HG03175 (cell line): Measurements from ENCODE around the gene S1PR5.
A peak's percentile ranks its signal among the peaks of the same experiment; 100 is the strongest.
"Not testable (repeated sequence)": the region's sequence is repeated elsewhere in the genome, so short reads cannot be mapped to it uniquely, and the experiment has no call there.

Experiments
- ATAC-seq: cut with Tn5 transposase; IDR thresholded peaks from one replicate; pipeline ENCODE4 v1.9.1; 2021; ENCODE audit warnings: mild to moderate bottlenecking, moderate library complexity; ENCODE audit not compliant: unreplicated experiment

Gene S1PR5, protein sequence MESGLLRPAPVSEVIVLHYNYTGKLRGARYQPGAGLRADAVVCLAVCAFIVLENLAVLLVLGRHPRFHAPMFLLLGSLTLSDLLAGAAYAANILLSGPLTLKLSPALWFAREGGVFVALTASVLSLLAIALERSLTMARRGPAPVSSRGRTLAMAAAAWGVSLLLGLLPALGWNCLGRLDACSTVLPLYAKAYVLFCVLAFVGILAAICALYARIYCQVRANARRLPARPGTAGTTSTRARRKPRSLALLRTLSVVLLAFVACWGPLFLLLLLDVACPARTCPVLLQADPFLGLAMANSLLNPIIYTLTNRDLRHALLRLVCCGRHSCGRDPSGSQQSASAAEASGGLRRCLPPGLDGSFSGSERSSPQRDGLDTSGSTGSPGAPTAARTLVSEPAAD

DNA sequence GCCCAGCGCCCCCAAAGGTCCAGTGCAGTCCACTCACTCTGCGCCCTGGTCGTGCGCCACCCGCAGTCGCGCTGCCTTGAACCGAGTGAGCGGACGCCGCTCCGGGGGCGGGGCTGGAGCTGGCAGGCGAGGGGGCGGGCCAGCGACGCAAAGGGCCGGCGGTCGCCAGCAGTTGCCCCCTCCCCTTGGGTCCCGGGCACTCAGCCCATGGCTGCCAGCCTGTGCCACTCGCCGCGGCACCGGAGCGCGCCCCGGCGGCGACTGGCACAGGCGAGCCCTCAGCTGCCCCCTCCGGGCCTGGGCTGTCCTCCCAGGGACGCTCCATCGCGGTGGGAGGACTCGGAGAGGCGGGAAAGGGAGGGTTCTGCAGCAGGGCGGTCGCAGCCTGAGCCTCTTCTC is at the start of gene S1PR5:
TSS of gene S1PR5 (minus strand) at position 87 of the 399 bp plus-strand sequence. CDS start 2,436 bp downstream, outside the sequence.
- no peak for ATAC-seq

DNA sequence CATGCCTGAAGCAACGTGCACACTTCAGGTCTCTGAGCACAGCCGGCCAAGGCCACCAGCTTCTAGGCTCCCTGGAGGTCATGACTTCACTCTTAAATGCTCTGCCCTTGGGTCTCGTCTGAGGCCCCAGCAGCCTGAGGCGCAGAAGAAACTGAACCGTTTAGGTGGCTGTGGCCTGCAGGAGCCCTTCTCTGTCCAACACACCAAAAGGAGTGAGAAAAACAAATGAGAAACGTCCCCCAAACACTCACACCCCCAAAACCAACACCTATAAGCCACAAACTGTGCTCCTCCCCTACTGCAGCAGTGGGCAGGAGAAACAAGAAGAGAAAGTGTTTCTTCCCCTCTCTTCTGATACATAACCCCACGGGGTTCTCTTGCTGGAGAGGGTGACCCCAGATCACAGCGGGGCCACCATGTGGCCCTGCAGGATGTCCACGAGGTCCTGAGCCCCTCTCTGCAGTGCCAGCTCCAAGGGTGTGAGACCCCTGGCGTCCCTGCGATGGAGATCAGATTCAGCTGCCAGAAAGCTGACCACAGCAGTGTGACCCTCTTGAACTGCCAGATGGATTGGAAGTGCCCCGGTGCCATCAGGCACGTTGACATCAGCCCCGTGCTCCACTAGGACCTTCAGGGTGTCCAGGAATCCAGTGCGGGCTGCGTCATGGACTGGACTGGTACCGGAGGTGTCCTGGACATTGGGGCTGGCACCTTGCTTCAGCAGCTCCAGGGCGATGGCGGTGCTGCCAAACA is 49.6 kb upstream of the S1PR5 start:
- peak; percentile 21 for ATAC-seq

DNA sequence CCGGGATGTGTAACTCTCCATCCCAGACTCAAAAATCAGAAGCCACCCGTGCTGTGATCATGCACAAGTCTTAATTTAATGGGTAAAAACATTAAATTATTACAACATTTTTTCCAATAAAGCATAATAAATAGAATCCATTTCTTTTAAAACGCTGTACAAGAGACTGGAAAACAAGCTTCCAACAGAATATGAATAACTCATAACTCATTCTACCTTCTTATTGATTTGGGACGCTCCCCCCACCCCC is 49.1 kb upstream of the S1PR5 start:
- no peak for ATAC-seq

DNA sequence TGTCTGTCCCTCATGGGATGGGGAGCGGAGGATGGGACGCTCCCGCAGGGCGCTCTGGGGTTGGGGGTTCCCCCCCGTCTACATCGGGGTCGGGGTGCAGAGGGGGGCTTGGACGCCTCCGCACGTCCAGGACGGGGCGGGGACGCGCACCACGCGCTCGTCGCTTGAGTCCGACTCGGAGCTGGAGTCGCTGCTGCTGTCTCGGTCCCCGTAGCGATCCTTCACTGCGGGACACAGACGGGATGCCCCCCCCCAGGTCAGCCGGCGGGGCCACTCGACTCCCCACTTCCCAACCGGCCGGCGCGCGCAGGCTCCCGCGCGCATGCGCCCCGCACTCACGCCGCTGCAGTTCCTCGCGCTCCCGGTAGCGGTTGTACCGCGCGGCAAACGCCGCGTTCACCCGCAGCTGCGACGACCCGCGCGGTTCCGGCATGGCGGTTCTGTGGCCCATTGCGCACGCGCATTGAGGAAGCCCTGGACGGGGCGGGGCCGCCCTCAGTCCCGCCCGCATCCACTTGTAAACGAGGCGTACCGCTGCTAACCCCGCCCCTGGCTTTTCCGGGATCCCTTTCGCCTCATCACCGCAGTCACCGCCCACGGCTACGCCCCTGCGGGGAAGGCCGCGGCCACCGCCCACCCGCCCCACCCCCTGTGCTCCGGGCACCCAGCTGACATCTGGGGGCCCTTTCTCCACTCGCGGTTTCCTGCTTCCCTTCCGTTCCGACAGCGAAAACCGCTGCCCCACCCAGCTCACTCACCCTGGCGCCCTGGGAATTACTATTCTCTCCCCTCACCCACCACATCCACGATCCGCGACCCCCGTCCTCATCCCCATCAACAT is 48.5 kb upstream of the S1PR5 start, which contains the start of gene KRI1:
TSS of gene KRI1 (minus strand) at position 444 of the 841 bp plus-strand sequence. CDS start at position 433, 11 bp downstream.
- peak; percentile 45 for ATAC-seq

DNA sequence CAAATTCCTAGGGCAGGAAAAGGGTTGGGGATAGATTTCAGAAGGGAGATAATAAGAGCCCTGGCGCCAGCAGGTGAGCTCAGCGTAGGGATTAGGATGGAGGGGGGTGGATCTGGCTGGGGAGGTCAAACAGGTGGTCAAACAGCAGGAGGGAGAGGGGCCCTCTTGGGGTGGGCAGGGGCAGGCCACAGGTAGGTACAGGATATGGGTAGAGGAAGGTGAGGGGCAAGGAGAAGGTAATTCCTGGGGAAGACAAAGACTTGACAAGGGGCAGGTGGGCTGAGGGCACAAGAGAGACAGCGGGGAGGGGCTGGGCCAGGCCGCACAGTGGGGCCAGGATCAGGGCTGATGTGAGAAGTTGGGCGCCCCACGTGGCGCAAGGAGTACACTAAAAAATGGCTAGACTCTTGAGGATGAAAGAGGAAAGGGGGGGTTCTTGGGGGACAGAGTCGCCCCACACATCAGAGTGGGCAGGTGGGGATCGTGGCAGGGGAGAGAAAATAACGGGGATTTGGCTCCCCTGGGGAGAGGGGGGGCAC is 47.9 kb upstream of the S1PR5 start:
- no peak for ATAC-seq

DNA sequence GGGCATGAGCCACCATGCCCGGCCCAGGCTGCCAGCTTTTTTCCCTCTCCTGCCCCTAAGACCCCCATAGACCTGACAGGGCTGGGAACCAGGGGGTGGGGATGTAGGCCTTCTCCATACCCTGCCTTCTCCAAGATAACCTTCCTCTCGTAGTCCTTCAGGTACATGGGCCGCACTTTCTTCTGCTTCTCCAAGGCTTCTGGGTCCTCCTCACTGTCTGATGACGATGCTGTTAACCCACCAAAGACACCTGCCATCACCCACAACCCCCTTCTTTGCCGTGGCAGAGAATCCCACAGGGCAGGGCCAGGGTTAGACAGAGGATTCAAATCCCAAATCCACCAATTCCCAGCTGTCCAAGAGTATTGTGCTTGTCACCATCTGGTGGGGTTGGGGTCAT is 45.4 kb upstream of the S1PR5 start:
- ATAC-seq = no peak

DNA sequence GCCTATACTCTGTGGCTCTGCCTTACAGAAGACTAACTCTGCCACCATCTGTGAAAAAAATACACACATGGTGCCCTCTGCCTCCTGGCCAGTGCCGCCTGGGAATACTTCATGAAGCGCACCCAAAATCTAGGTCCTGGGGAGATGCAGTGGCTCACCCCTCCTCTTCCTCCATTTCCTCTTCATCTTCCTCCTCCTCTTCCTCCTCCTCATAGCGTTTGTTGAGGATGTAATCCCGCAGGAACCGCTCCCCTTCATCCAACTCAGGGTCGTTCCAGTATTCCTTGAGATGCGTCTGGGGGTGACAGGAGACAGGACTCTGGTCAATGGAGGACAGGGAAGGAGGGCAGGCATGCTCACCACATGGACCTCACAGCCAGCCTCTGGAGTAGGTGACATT is 42.9 kb upstream of the S1PR5 start:
- ATAC-seq = no peak

DNA sequence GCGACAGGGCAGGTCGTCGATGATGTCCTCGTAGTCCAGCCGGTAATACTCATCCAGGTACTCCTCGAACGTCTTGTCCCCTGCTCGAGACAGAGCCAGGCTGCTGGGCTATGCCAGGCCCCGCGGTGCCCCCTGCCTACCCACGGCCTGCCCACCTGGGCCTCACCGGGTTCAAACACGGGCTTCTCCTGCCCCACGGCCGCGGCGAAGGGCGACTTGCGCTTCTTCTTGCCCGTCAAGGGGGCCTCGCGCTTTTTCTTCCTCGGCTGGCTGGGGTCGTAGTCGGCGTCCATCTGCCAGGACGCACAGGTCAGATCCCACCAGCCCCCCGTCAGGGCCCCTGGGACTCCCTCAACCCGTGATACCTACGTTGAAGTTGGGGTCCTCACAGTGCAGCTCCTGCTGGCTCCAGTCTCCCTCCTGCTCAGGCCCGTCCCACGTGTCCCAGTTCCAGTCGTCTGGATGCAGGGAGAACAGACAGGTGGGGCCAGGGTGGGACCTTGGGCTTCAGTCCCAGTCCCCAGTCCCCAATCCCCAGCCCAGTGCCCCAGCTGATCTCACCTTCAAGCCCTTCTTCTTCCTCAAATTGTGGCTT is 40.5 kb upstream of the S1PR5 start:
- no peak for ATAC-seq

DNA sequence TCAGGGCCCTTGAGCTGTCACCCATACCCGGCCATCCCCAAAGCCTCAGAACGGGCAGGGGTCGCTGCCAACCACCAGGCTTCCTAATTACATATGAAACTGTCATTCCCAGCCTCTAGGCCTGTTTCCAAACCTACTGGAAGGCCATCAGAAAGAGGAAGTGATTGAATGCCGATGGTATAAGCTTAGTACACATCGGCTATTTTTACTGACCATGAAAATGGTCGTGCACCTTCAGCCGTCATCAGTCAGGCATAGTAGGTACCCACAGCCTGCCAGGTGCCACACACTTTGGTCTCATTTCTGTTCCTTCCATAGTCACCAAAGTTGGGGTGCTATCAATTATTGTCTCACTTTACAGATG is 38.3 kb upstream of the S1PR5 start:
- ATAC-seq = no peak

DNA sequence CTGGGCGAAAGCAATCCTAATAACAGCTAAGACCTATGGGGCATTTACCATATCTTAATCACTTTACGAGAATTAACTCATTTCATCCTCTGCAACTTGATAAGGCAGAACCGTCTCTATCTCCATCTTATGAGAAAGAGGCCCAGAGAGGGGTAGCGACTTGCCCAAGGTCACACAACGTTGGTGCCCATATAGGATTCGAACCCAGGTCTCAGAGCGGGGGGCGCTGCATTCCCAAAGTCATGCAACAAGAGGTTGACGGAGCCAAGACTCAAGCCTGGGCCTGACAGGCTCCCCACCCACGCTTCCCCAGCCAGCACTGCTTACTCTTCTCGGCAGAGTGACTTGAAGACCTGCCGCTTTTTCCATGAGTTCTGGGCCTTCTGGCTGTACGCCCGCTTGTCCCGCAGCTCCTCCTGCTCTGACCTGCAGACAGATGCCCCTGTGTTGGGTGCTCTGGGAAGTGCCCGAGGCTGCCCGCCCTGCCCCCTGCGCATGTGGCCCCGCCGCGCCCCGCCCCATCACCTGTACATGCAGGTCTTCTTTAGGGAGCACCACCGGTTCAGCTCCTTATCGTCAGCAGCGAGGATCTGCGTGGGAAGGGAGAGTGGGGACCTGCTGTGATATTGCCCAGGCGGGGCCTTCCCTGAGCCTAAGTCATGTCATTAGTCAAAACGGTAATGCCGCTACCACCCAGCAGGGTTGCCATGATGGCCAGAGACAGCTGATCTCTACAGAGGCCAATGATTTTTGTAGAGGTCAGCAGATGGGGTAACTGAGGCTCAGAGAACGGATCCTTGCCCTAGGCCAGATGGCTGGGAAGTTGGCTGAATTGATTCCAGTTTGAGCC is 37.7 kb upstream of the S1PR5 start:
- no peak for ATAC-seq

DNA sequence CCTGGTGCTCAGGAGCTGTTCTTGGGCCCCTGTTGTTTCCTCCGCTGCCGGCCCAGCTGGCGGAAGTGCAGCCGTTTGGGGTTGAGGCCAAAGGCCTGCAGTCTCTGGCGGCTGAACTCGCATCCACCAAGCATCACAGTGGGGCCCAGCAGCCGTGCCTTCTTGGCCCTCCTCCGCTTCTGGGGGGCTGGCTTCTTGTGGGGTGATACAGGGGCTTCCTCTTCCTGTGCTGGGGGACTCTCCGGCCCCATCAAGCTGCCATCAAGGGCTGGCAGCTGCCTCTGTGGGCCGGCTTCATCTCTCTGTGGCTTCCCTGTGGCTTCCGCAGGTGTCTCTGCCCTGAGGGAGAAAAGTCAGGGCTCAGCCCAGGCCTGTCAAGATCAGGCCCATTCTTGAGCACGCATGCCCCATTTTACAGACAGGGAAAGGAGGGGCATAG is 36.7 kb upstream of the S1PR5 start:
- no peak for ATAC-seq

DNA sequence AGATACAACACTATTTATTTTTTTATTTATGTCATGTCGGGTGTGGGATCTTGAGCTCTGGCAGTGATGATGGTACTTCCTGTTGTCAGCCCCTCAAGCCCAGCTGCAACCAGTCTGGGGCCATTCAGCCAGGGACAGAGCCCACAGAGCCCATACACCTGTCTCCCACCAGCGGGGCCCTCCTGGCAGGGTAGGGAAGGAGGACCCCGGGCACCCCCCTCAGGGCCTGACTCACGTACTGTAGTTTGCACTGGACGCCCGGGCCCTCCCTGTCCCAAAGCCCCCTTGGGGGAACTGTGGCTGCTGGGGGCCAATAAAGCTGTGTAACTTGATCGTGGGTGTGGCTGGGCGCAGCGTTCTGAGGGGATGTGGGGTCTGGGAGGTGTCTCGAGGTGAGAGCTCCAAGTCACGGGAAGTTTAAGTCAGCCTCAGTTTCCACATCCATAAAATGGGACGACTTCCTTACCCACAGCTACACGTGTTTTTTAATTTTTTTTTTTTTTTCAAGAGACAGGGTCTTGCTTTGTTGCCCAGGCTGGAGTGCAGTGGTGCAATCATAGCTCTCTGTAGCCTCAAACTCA is 35.9 kb upstream of the S1PR5 start:
- no peak for ATAC-seq

DNA sequence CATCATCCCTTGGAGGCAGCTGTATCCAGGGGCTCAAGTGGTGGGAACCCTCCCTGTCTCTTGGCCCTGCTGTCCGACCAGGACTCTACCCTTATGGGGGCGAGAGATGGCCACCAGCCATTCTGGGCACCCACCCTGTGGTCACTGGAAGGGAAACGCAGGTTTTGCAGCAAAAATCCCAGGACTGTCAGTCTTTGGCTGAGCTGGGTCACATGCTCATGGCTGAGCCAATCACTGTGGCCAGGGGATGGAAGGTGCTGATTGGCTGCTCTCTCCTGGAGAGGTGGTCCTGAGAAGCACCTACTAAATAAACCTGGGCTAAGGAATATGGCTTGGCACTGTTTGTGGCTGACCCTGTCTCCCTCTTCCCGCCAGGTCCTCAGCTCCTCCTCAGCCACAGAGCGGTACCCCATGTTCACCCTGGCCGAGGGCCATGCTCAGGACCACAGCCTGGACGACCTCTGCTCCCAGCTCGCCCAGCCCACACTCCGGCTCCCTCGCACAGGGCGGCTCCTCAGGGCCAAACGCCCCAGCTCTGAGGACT is 35.3 kb upstream of the S1PR5 start:
- ATAC-seq = no peak

DNA sequence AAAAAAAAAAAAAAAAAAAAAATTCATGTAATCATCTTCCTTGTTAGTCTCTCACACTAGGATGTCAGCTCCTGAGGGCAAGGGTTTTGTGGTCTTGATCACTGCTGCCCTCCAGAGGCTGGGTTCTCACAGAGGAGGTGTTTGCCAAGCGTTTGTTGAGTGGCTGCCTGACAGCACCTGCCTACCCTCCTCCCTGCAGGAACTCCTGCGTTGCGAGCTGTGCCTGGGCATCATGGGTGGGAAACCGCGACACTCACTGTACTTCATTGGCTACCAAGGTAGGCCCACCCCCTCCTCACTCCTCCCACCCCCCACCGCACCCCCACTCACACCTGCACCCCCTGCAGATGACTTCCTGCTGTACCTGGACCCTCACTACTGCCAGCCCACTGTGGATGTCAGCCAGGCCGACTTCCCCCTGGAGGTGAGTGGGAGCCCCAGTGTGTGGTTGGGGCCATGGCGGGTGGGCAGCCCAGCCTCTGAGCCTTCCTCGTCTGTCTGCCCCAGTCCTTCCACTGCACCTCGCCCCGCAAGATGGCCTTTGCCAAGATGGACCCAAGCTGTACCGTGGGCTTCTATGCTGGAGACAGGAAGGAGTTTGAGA is 34.6 kb upstream of the S1PR5 start:
- ATAC-seq = no peak

DNA sequence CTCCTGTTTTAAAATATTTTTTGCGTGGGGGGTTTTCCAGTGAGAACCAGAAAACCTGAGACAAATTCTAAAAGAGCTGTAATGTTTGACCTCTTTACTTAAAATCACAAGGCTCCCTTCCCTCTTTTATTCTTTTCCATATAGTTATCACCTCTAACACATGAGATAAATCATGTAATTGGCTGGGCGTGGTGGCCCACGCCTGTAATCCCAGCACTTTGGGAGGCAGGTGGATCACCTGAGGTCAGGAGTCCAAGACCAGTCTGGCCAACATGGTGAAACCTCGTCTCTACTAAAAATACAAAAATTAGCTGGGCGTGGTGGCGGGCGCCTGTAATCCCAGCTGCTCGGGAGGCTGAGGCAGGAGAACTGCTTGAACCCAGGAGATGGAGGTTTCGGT is 33.8 kb upstream of the S1PR5 start:
- ATAC-seq = not testable (repeated sequence)

DNA sequence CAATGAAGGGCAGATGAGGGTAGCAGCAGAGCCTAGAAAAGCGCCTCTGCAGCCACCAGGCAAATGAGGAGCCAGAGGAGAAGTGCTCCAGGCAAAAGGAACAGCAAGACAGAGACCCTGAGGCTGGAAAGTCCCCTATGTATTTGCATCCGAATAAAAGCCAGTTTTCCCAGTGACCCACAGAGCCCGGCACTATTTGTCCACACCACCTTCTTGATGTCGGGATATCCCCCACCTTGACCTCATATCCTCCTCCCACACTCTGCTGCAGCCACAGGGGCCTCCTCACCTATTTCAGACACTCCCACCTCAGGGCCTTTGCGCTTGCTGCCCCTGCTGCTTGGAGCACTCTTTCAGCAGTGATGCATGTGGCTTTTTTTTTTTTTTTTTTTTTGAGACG is 33.1 kb upstream of the S1PR5 start:
- ATAC-seq = no peak

DNA sequence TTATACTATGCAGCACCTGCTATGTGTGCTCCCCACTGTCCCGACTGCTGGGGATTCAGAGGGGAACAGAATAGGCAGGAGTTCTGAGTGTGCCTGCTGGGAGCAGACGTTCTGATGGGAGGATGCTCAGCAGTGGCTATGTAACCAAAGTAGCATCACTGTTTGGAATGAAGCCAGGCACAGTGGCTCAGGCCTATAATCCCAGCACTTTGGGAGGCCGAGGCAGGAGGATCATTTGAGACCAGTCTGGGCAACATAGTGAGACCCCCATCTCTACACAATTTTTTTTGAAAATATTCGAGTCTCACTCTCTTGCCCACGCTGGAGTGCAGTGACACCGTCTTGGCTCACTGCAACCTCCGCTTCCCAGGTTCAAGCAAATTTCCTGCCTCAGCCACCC is 32.5 kb upstream of the S1PR5 start:
- ATAC-seq = no peak

DNA sequence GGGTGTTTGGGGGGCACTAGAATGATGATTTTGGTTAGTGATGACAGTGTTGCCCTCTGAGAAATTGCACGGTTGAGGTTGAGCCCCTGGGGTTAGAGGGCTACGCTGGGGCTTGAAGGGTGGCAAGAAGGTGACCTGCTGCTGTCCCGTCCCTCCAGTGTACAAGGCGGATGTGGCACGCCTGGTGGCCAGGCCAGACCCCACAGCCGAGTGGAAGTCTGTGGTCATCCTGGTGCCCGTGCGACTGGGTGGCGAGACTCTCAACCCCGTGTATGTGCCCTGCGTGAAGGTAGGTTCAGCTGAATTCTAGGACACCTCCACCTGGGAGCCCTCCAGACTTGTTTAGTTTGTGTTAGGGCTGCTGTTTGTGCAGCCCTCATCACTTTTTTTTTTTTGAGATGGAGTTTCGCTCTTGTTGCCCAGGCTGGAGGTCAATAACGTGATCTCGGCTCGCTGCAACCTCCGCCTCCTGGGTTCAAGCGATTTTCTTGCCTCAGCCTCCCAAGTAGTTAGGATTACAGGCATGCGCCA is 31.6 kb upstream of the S1PR5 start:
- ATAC-seq = no peak

DNA sequence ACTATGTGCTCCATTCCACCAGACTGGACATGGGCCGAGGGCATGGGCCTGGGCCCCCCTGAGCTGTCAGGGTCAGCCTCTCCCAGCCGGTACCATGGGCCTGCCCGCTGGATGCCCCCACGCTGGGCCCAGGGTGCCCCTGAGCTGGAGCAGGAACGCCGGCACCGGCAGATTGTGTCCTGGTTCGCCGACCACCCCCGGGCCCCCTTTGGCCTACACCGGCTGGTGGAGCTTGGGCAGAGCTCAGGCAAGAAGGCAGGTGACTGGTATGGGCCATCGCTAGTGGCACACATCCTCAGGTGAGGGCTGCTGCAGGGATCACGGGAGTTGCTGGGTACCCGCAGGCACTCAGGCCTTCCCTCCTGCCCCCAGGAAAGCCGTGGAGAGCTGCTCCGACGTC is 29.6 kb upstream of the S1PR5 start:
- ATAC-seq = no peak
